ENCODE data around the gene TPPP. TPM values are rescaled to one million over a fixed set of nuclear protein-coding genes. Genes with fewer than 3 reads are reported as not detected.

Gene TPPP
- total RNA-seq, 1 experiment from 2014 or later = 0.18 TPM

DNA sequence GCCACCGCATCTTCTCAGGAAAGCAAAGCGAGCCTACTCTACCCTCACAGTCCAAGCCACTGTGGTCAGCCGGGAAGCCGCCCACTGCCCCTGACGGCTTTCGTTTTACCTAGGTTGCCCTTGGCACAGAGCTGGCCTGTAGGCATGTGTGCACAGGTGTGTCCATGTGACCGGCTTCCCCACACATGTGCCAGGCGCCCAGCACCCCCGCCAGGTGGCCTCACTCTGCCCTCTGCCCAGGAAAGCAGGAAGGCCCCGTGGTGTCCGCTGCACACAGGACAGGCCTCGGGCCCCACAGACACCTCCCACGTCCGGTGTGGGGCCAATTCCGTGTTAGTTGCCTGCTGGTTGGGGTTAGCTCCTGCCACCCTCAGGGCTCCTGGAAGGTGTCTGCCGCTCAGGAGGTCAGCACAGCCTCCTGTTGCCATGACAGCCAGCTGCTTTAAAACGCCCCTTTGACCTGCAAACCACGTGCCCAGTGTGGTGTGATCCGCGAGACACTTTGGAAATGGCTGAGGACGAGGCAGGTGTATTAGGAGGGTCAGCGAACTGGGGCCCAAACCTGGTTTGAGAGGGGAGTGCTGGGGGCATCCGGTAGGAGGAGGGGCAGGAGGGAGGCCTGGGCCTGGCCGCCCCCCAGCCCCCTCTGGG, 28.7 kb downstream of the TPPP start:
- no peak overlapping the region for H3K4me3 ChIP-seq (ENCODE audit: low read depth, low read length)
- Mint-ChIP-seq H3K27ac (ENCODE audit: unreplicated experiment) (no peak overlapping the region), H3K27me3 (ENCODE audit: insufficient read depth, unreplicated experiment) (no peaks in the 10 kb centered on the region), H3K9me3 (ENCODE audit: unreplicated experiment) (peaks cover 6% of the 10 kb centered on the region), H3K36me3 (ENCODE audit: insufficient read depth, unreplicated experiment) (peaks cover 52% of the 10 kb centered on the region), H3K4me3 (ENCODE audit: unreplicated experiment) (no peak overlapping the region), H3K4me1 (ENCODE audit: low read depth, unreplicated experiment) (no peaks in the 10 kb centered on the region)
- POLR2A ChIA-PET = no interaction called here
- no TSS peak for BruUV-seq (replicated peaks)
- no peaks in the 10 kb centered on the region for H3K9me3 ChIP-seq
- H3K27me3 ChIP-seq (replicated peaks; ENCODE audit: control insufficient read depth, insufficient read depth, low read length) = no peaks in the 10 kb centered on the region
- no peaks in the 10 kb centered on the region for H3K4me1 ChIP-seq
- TF ChIP-seq, protein P1, sequence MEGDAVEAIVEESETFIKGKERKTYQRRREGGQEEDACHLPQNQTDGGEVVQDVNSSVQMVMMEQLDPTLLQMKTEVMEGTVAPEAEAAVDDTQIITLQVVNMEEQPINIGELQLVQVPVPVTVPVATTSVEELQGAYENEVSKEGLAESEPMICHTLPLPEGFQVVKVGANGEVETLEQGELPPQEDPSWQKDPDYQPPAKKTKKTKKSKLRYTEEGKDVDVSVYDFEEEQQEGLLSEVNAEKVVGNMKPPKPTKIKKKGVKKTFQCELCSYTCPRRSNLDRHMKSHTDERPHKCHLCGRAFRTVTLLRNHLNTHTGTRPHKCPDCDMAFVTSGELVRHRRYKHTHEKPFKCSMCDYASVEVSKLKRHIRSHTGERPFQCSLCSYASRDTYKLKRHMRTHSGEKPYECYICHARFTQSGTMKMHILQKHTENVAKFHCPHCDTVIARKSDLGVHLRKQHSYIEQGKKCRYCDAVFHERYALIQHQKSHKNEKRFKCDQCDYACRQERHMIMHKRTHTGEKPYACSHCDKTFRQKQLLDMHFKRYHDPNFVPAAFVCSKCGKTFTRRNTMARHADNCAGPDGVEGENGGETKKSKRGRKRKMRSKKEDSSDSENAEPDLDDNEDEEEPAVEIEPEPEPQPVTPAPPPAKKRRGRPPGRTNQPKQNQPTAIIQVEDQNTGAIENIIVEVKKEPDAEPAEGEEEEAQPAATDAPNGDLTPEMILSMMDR (IDR thresholded peaks at IDR 0.05; ENCODE audit: insufficient read depth in 1 of 2, low read depth in 1 of 2, low read length in 1 of 2, severe bottlenecking in 1 of 2, unreplicated experiment in 1 of 2) = no peak
- CTCF ChIA-PET = no interaction called here
- peaks cover 5% of the 10 kb centered on the region for H3K36me3 ChIP-seq (ENCODE audit: control insufficient read depth, insufficient read depth, low read length)
- DNase-seq = no peak
- intact Hi-C loops (cut with micrococcal nuclease; ENCODE audit: unreplicated experiment) = no loop called here

DNA sequence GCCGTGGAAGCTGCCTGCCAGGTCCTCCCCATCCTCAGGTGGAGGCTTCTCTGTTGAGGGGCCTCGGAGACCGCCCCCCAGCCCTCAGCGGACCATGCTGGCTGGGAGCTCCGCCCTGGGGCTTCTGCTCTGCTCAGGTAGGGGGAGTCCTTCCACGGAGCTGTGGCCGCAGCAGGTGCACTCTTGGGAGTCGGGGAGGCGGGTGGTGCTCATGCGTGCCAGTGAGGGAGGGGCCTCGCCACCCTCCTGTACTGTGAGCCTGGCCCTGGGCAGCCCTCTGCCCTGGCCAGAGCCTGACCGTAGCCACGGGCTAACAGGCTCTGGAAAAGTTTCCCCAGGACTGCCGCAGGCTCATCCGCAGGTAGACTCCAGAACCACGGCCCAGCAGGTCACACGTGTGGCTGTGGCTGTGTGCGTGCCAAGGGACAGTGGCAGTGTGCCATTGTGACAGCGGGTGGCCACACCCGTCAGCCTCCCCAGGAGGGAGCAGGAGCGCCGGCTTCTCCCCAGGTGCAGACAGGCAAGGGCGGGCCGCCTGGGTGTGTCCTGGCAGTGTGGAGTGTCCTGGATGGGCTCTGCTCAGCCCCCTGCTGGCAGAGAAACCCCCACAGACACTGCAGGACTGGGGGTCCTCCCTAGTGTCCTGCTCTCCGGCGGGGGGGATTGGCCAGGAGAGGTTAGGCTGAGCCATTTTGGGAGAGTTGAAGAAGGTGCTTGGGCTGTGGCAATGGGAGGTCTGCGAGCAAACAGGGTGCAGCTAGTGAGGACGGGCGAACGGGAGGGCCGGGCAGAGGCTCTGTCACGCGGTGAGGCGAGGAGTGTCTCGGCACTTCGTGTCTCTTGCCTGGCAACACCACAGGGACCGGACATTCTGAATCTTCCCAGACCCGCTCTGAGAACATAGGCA, 29.5 kb downstream of the TPPP start:
- H3K9me3 ChIP-seq = no peaks in the 10 kb centered on the region
- TF ChIP-seq, protein P1 (IDR thresholded peaks at IDR 0.05; ENCODE audit: insufficient read depth in 1 of 2, low read depth in 1 of 2, low read length in 1 of 2, severe bottlenecking in 1 of 2, unreplicated experiment in 1 of 2) = no peak
- H3K27me3 ChIP-seq (replicated peaks; ENCODE audit: control insufficient read depth, insufficient read depth, low read length) = no peaks in the 10 kb centered on the region
- ChIA-PET POLR2A (no interaction called here), CTCF (no interaction called here)
- DNase-seq = no peak
- intact Hi-C loops (cut with micrococcal nuclease; ENCODE audit: unreplicated experiment) = no loop called here
- Mint-ChIP-seq H3K36me3 (ENCODE audit: insufficient read depth, unreplicated experiment) (peaks cover 58% of the 10 kb centered on the region), H3K4me3 (ENCODE audit: unreplicated experiment) (no peak overlapping the region), H3K4me1 (ENCODE audit: low read depth, unreplicated experiment) (no peaks in the 10 kb centered on the region), H3K27me3 (ENCODE audit: insufficient read depth, unreplicated experiment) (no peaks in the 10 kb centered on the region), H3K9me3 (ENCODE audit: unreplicated experiment) (peaks cover 6% of the 10 kb centered on the region), H3K27ac (ENCODE audit: unreplicated experiment) (no peak overlapping the region)
- peaks cover 5% of the 10 kb centered on the region for H3K36me3 ChIP-seq (ENCODE audit: control insufficient read depth, insufficient read depth, low read length)
- no peak overlapping the region for H3K4me3 ChIP-seq (ENCODE audit: low read depth, low read length)
- BruUV-seq (replicated peaks) = no TSS peak
- no peaks in the 10 kb centered on the region for H3K4me1 ChIP-seq

DNA sequence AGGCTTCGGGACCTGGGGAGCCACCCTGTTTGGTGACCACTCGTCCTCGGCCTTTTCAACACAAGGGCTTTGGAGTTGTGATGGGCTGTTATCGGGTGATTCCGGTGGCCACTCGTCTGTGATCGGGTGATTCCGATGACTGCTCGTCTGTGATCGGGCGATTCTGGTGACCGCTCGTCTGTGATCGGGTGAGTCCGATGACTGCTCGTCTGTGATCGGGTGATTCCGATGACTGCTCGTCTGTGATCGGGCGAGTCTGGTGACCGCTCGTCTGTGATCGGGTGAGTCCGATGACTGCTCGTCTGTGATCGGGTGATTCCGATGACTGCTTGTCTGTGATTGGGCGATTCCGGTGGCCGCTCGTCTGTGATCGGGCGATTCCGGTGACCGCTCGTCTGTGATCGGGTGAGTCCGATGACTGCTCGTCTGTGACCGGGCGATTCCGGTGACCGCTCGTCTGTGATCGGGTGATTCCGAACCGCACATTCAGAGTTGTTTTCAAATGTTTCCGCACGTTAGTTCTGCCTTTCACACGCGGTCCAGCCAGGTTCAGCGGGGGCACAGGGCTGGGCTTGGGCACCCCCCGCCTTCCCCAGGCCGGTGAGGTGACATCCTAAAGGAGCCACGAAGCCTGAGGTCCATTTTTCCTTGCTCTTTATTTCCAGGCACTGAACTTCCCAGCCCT, 30.3 kb downstream of the TPPP start:
- Mint-ChIP-seq H3K4me1 (ENCODE audit: low read depth, unreplicated experiment) (no peaks in the 10 kb centered on the region), H3K36me3 (ENCODE audit: insufficient read depth, unreplicated experiment) (peaks cover 63% of the 10 kb centered on the region), H3K4me3 (ENCODE audit: unreplicated experiment) (no peak overlapping the region), H3K27me3 (ENCODE audit: insufficient read depth, unreplicated experiment) (no peaks in the 10 kb centered on the region), H3K27ac (ENCODE audit: unreplicated experiment) (no peak overlapping the region), H3K9me3 (ENCODE audit: unreplicated experiment) (peaks cover 6% of the 10 kb centered on the region)
- peaks cover 8% of the 10 kb centered on the region for H3K36me3 ChIP-seq (ENCODE audit: control insufficient read depth, insufficient read depth, low read length)
- no peaks in the 10 kb centered on the region for H3K27me3 ChIP-seq (replicated peaks; ENCODE audit: control insufficient read depth, insufficient read depth, low read length)
- no peak overlapping the region for H3K4me3 ChIP-seq (ENCODE audit: low read depth, low read length)
- H3K4me1 ChIP-seq = no peaks in the 10 kb centered on the region
- no TSS peak for BruUV-seq (replicated peaks)
- TF ChIP-seq, protein P1 (IDR thresholded peaks at IDR 0.05; ENCODE audit: insufficient read depth in 1 of 2, low read depth in 1 of 2, low read length in 1 of 2, severe bottlenecking in 1 of 2, unreplicated experiment in 1 of 2) = no peak
- CTCF ChIA-PET = no interaction called here
- DNase-seq = no peak
- POLR2A ChIA-PET = no interaction called here
- H3K9me3 ChIP-seq = no peaks in the 10 kb centered on the region
- intact Hi-C loops (cut with micrococcal nuclease; ENCODE audit: unreplicated experiment) = no loop called here

All from Caco-2 (cell line).